ENCODE measurements around the gene THSD4.
"Not testable (repeated sequence)": the region's sequence is repeated elsewhere in the genome, so short reads cannot be mapped to it uniquely, and the experiment has no call there.

The THSD4 gene

DNA sequence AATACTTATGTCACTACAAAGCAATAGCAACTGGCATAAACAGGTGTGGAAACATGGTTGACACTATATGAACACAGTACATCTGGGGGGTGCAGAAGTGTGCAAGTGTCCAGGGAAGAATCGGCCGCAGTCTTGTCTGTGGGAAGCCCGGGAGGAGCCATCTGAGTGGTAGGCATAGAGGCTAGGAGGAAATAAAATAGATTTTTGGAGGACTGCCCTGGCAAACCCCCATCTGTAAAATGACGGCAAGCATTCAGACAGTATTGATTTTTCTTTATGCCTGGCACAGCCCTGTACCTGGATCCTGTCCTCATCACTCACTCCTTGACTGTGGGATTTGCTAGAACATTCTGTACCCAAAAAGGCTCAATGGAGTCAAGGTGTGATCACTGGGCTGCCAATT lies 31.3 kb downstream of the THSD4 start:
- FAIRE-seq = no peak

GRCh38 chr15:71148048-71148447 lies 32.8 kb downstream of the THSD4 start:
- FAIRE-seq (no peak), DNase-seq (ENCODE audit: low spot score) (no peak)

More for the DNA sequence above, 31.3 kb downstream of the THSD4 start:
- DNase-seq (ENCODE audit: low spot score) = no peak

- DNase-seq (ENCODE audit: low spot score) = no peak
- FAIRE-seq = no peak
These were observed 34.6 kb downstream of the THSD4 start for GRCh38 chr15:71149646-71150557.

DNA sequence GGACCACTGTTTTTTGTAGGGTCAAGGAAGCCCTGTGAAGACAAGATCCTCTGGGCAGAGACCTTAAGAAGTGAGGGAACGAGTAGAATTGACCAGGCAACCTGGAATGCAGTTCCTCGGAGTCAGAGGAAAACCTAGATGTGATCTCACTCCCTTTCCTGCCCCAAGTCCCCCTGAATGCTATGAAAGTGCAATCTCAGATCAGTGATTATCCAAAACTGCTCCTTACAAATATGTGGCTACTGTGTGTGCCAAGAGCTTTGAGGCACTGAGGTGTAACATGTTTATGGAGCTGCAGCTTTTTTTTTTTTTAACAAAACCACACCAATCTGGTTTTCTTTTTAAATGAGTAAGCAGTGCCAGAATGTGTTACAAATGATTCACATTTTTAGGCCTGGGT lies 35.8 kb downstream of the THSD4 start:
- FAIRE-seq = peak; percentile 92
- DNase-seq (ENCODE audit: low spot score) = peak; percentile 84

GRCh38 chr15:71152542-71152941 lies 37.3 kb downstream of the THSD4 start:
- FAIRE-seq (no peak), DNase-seq (ENCODE audit: low spot score) (no peak)

- DNase-seq (ENCODE audit: low spot score) = no peak
- FAIRE-seq = no peak
These were observed 38.7 kb downstream of the THSD4 start for GRCh38 chr15:71153823-71154524.

DNA sequence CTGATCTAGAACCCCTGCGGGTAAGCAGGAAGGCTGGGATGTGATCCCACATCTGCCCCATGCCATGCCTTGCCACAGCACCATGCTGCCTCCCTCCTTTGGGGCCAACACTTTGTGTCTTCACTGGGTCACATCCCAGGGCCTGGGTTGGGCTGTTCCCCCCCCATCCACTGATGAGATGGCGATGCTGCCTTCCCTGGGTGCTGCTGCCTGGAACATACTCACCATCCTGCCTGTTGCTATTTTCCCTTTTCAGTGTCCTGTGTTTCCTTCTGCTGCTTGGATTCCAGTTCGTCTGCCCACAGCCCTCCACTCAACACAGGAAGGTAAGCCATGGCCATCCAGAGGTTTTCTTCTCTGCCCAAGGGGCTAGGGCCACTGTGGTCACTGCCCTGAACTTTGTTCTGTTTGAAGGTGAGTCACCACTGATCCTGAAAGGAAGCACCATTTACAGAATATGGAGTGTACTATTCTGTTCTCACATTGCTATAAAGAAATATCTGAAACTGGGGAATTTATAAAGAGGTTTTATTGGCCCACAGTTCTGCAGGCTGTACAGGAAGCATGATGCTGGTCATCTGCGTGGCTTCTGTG lies 39.4 kb downstream of the THSD4 start:
- FAIRE-seq (no peak), DNase-seq (ENCODE audit: low spot score) (no peak)

- DNase-seq (ENCODE audit: low spot score) (no peak), FAIRE-seq (no peak)
These were observed 40.3 kb downstream of the THSD4 start for GRCh38 chr15:71155534-71155933.

GRCh38 chr15:71160976-71161375 lies 45.7 kb downstream of the THSD4 start:
- FAIRE-seq (no peak), DNase-seq (ENCODE audit: low spot score) (no peak)

GRCh38 chr15:71162309-71162708 lies 47.0 kb downstream of the THSD4 start:
- no peak for DNase-seq (ENCODE audit: low spot score)

DNA sequence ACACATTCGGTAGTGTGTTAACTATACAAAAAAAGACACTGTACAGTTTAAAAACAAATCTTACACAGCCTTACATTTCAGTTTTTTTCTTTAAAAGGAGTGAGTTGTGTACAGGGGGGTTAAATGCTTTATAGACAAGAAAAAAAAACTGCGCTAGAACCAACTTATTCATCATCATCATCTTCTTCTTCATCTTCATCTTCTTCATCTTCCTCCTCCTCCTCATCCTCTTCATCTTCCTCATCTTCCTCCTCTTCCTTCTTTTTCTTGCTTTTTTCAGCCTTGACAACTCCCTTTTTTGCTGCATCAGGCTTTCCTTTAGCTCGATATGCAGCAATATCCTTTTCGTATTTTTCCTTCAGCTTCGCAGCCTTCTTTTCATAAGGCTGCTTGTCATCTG lies 49.3 kb downstream of the THSD4 start:
- not testable (repeated sequence) for FAIRE-seq; DNase-seq (ENCODE audit: low spot score)

More at GRCh38 chr15:71162309-71162708, 47.0 kb downstream of the THSD4 start:
- FAIRE-seq = no peak

DNA sequence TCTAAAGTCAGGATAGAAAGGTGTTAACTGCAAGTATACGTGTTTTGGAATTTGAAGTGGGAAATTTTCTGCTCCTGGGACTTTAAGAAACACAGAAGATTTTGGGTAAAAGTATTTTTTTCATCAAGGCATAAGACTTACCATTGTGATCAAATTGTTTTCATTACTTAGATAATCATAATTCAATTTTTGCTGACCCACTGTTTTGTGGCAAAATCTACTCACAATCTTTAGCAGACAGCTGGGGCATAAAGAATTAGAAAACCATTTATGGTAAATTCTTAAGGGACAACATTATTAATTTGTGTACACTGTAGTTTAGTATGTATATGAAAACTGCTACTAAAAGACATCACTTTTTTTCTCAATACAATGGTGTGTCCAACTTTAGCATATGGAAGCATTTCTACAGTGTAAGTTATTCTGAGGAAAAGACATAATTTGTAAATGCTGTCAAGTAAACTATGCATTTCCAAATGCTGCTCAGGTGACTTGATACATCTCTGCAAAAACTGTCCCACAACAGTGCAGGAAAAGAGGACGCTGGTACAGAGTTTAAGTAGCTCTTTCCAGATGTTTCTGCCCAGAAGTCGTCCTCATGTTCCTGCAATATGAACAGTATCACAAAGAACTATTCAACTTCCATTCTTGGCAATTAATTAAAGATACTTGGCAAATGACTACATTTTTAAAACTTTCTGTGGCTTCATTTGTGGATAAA lies 52.3 kb downstream of the THSD4 start:
- DNase-seq (ENCODE audit: low spot score) (no peak), FAIRE-seq (no peak)

- no peak for FAIRE-seq
- no peak for DNase-seq (ENCODE audit: low spot score)
These were observed 53.0 kb downstream of the THSD4 start for GRCh38 chr15:71168166-71168834.

GRCh38 chr15:71170163-71170562 lies 54.9 kb downstream of the THSD4 start:
- FAIRE-seq (no peak), DNase-seq (ENCODE audit: low spot score) (no peak)

- no peak for FAIRE-seq
- no peak for DNase-seq (ENCODE audit: low spot score)
These were observed 55.9 kb downstream of the THSD4 start for GRCh38 chr15:71171195-71171594.

GRCh38 chr15:71174360-71174759 lies 59.1 kb downstream of the THSD4 start:
- not testable (repeated sequence) for FAIRE-seq; DNase-seq (ENCODE audit: low spot score)

DNA sequence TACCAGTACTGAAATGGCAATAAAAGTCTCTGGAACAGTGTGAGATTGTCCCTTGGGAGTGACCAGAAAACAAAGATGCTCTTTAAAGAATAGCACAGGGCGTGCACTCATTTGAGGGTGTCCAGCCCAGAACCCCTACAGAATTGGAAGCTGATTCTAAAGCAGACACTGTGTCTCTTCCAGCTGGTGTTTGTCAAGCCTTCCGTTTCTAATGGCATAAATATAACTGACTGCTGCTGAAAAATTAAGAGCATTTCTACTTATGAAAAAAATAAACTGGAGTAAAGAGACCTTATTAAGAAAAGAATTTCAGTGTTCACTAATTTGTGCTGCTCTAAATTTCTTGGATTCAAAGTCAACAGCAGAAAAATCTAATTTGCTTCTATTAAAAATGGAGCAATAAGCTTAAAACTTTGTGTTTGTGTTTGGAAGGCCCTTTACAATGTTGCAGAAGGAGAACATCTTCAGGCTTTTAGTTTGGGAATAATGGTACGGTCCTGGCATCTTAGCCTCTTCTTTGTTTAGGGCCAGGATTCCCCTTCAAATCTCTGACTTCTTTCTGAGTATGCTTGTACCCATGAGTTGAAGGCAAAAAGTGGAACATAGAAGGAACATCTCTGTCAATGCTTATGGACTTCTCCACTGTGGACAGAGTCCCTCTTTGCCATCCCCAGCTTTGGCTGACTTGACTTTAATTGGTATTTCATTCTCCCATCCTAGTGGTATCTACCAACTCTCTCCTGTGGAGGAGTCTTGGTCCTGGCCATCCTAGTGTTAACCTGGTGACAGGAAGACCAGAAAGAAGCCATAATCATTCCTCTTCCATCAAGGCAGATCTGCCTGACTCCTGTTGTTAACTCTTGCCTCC lies 65.9 kb downstream of the THSD4 start:
- no peak for DNase-seq (ENCODE audit: low spot score)
- no peak for FAIRE-seq

DNA sequence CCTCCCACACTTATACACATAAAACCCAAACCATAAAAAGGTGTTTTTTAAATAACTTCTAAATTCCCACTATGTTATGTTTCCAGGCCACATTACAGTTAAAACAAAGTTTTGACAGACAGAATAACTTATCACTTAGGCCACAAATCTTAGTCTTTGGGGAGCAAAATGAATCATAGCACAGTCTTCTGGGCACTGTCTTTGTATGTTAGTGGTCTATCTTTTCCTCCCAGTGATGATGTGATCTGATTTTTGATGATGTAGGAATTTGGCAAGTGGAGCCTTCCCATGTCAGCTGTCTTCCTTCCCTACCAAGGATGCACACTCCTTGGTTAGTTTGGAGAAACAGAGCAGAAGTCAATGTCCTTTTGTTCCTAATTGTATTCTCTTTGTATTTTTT lies 67.3 kb downstream of the THSD4 start:
- DNase-seq (ENCODE audit: low spot score) (no peak), FAIRE-seq (no peak)

- DNase-seq (ENCODE audit: low spot score) (no peak), FAIRE-seq (no peak)
These were observed 67.8 kb downstream of the THSD4 start for GRCh38 chr15:71183063-71183462.

DNA sequence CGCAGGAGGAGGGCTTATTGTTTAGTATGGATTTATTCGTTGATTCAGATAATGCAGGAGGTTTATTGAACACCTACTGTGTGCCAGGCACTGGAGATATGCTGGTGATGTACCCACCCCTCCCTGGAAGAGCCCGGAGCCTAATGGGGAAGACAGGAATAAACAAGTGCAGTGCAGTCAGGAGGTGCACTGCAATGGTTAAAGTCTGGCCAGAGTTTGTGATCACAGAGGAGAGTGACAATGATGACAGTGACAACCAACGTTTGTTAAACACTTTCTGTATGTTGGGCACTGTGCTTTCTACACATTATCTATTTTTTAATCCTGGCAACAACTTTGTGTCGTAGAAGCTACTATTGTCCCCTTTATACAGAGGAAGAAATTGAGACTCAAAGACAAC lies 70.4 kb downstream of the THSD4 start:
- DNase-seq (ENCODE audit: low spot score) (no peak), FAIRE-seq (no peak)

Data from RCC 7860 (cell line).